HG03280 (cell line): ENCODE results near the gene CSRP2.

Source experiments
- ATAC-seq: cut with Tn5 transposase; IDR thresholded peaks from one replicate; pipeline ENCODE4 v1.9.1; 2021; ENCODE audit warnings: mild to moderate bottlenecking, moderate library complexity; ENCODE audit not compliant: unreplicated experiment

Gene CSRP2

DNA sequence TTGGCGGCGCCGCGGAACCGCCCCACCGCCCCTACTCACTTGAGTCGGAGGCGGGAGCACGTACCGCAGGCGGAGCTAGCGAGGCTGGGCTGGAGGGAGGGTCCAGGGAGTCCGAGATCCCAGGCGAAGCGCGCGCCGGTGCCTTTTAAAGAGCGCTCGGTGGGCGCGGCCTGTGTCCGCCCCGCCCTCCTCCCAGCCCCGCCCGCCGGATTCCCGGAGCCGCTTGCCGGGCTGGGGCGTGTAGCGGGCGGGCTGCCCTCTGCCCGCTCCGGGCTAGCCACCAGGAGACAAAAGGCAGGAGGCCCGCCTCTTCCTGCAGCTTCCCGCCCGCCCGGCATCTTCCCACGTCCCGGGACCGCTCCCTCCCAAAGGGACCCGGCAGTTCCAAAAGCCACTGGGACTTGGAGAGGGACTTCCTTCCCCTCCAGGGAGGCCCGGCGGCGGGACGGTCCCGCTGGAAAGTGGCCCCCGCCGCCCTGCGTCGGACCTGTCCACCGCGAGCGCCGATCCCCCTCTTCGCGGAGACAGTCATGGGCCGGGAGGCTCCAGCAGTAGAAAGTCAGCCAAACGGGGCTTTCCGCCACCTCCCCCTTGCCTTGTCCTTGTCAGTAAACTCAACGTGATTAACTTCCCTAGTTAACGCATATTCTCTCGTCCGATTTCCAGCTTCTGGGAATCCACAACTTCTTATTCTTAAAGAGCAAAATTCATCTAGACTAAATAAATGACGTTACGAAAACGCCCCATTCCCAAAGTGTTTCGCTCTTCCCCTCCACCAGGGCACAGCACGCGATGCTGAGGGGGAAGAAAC is at the start of gene CSRP2:
Gene CSRP2 (minus strand): TSS at position 121 of the 811 bp plus-strand sequence. CDS start 12,759 bp downstream, outside the sequence.
- peak; percentile 90 for ATAC-seq

DNA sequence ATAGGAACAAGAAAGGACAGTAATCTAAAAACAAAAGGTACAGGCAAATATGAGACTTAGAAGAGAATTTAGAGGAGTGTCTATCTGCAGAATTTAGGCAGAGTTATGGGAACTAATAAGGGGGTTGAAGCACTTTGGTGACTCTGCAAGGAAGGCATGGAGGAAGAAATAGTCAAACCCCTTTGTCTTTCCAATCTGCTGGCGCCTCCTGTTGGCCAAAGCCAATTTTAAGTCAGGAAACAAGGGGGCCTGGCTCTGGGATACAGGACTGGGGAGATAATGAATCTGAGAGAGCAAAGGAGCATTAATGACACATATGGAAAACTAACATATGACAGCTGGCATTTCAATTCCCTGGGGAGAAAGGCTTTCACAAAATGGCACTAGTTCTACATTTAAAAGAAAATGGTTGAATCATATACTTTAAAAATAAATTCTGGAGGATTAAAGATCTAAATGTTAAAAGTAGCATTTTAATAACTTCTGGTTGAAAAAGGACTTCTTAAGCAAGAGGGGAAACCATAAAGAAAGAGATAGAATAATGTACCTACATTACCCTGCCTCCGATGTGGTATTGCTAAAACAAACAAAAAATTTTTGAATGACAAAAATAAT is 48.5 kb upstream of the CSRP2 start:
- no peak for ATAC-seq

DNA sequence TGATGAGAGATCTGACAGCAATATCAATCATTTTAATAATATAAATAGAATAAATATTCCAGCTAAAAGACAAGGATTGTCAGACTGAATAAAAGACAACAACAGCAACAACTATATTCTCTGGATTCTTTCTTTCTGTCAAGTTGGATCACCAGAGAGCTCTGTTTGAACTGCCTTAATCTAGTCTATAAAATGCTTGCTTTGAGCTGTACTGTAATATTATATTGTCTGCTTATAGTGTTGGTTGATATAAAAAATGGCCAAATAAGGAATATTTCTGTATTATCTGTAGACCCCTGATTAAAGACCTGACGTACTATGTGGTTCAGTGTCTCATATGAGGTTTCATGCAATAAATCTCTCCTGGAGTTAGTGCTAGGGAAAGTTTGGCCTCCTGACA is 46.3 kb upstream of the CSRP2 start:
- ATAC-seq, result no peak

DNA sequence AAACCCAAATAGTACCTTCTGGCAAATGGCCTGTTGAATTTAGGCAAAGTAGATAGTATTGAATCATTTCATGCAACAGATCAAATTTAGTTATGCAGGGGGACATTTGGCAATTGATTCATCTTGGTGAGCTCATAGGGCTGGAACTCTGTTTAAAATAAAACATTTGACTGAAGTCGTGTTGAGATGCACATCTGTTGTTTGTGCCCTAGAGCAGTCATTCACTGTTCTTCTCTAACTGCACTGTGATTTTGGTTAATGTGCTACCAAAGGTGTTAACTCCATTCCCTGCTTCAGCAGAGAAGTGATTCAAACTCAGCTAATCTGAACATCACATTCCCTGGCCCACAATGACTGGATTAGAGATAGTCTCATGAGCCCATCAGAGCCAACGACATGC is 44.0 kb upstream of the CSRP2 start:
- ATAC-seq, result no peak

DNA sequence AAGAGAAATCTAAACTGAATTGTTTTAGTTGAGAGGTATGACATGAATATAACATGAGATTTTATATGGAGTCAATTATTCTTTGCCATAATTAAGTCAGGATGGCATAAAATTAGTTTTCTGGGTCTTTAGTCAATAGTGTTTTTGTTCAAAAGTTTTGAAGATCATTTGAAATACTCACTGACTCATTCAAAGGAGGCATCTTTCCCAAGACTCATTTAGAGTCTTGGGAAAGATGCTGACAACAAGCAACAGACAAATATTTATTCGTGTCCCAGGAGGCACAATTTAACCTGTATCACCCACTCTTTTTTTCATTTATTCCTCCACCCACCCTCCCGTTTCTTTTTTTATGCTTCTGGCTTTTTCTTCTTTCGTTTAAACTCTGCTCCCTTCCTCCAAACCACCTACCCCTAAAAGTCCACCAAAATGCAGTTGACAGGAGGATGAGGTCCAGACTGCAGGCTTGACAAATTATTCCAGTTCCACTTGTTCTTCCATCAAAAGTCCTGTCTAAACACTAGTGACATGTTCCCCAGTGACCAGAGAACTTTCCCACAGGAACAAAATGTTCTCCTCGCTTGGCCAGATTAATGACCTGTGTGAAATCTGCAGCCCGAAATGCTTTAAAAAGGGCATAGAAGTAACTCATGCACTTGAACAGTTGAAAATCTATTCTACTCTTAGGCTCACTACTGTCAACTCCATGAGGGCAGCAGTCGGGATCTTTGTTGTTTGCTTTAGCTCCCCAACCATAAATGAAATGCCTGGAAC is 43.3 kb upstream of the CSRP2 start:
- ATAC-seq, result no peak

DNA sequence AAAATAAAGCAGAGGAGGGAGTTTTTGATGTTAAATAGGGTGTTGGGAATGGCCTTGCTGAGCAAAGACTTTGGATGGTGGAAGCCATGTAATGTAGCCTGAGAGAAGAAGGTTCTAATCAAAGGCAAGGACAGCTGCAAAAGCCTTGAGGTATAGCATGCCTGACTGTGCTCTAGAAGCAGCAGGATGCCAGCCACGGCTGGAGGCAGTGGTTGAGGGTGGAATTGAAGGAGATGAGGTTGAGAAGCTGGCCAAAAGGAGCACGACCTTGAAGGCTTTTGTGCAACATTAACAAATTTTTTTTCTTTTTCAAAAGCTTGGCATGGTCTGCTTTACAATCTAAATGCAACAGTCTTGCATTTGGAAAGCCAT is 42.3 kb upstream of the CSRP2 start:
- no peak for ATAC-seq

DNA sequence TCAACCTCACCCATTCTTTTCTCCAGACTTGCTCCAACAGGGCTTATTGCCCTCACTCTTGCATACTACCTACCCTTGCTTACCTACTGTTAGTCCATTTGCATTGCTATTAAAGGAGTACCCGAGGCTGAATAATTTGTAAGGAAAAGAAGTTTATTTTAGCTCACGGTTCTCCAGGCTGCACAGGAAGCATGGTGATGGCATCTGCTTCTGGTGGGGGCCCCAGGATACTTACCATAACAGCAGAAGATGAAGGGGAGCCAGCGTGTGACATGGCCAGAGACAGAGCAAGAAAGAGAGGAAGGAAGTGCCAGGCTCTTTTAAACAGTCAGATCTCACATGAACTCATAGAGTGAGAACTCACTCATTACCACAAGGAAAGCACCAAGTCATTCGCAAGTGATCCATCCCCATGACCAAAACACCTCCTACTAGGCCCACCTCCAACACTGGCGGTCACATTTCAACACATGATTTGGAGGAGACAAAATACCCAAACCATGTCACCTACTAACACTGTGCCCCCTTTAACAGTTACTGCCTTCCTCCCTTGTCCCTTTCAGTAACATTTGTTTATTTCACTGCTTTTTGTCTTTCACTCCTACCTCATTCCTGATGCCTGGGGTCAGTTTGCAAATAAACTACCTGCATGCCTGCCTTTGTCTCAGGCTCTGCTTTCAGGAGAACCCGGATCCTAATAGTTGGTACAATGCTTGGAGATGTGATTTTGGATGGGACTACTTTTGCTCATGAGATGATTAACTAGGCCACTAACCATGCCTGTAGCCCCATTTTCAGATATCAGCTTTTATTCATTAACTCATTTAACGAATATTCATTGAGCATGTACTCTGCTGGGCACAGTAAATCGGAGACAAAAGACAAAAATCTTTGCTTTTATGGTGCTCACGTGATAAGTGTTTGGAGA is 41.6 kb upstream of the CSRP2 start:
- no peak for ATAC-seq

DNA sequence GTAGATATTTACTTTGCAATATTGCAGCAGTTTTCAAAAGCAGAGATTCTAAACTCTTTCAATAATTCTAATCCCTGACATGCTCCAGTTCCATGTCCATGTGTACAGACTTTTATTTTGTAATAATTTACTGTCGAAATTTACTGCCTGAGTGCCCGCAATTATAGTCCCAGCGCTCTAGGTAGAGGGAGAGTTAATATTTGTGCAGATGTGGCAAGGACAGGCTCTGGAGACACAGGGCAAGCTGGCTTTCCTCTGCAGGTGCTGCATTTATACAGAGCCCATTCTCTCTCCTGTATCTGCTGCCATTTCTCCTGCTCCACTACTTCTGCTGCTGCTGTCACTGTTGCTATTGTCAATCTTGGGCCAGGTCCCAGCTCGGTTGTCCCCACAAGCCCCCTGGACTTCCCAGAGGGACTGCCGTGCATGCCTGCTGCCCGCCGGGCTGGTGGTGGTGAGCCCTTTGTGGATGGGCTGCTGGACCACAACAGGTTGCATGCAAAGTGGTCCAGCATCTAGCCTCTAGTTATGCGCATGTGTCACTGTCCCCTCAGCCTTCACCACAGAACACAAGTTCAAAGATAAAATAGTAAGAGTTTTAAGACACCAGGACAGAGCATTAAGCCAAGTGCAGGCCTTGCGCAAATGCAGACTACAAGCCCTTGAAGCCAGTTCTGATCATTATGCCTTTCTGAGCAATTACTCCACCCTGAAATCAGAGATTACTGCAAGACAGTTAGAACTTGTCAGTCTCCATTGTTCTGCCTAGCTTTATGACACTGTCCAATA is 40.8 kb upstream of the CSRP2 start:
- ATAC-seq, result no peak

DNA sequence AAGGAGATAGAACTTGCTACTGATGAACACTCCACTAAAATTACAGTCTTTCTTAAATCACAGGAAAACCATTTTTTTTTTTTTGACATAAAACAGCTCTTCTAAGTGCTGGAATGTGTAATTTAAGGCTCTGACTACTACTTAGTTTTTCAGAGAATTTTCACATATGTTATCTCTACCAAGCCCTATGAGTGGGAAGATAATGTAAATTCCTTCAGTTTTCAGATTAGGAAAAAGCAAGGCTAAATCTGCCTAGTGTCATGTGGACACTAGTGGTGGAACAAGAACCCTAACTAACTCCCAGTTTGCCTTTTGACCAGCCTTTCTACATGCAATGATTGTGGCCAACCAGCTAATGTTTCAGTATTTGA is 37.3 kb upstream of the CSRP2 start:
- ATAC-seq, result no peak

DNA sequence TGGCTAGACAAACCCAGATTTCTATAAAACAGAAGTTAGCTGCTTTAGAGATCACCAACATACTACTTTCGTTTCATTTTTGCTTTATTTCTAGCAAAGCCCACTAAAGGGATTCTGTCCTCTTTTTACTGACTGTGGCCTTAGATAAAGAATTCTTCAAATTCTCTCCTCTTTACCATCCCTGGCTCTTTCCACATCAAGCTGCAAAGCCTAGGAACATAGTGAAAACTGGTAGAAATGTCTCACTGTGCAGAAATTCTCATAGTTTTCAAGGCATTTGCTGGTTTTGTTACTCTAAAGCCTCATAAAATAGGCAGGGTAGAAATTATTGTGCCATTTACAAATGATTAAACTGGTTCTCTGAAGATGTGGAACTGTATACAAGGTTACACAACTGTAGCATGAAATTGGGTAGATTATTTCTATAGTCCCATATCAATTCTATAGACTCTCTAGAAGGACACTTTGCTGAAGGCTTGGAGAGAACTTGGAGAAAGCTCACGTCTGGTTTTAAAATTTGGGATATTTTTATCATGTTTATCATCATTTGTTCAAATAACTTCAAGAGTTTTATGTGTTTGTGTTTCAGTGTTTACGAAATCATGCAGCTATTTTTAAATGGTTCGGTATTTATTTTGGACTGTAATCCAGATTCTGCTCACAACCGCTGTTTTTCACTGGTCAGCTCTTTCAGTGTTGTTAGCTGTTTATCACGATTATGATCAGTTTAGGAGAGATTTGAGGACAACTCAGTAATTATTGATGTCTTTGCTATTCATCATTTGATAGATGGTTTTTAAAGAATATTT is 36.7 kb upstream of the CSRP2 start:
- no peak for ATAC-seq

DNA sequence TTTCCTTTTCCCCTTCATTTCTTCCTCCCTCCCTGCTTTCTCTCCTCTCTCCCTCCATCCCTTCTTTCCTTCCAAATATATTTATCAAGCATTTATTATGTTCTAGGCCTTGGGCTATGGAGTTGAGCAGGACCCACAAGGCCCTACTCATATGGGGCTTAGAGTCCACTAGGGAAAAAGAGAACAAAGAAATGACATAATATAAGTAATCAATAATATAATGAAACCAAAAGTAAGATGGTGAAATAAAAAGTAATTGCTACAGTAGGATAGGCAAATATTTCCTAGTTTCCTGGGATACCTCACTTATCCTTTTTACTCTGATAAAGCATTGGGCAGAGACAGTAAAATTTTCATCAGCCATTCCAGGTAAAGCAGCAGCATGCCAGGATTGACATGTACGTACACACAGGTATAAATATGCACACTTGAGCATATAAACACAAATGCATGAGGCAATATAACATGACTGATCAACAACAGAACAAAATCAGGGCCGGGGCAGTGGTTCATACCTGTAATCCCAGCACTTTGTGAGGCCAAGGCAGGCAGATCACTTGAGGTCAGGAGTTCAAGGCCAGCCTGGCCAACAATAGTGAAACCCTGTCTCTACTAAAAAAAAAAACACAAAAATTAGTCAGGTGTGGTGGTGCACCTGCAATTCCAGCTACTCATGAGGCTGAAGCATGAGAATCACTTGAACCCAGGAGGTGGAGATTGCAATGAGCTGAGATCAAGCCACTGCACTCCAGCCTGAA is 35.5 kb upstream of the CSRP2 start:
- peak; percentile 66 for ATAC-seq

DNA sequence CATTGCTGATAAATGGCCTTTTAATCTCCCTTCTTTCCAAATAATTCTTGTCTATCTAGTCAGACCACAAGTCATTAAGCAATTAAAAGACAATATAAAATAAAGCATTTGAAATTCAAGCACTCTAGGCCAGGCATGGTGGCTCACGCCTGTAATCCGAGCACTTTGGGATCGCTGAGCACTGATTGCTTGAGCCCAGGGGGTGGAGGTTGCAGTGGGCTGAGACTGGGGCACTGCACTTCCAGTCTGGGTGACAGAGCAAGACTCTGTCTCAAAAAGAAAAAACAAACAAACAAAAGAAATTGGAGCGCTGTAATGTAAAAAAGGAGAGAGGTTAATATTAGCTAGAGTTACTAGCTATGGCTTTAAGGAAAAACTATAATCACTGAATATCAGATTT is 30.5 kb upstream of the CSRP2 start:
- ATAC-seq, result no peak

DNA sequence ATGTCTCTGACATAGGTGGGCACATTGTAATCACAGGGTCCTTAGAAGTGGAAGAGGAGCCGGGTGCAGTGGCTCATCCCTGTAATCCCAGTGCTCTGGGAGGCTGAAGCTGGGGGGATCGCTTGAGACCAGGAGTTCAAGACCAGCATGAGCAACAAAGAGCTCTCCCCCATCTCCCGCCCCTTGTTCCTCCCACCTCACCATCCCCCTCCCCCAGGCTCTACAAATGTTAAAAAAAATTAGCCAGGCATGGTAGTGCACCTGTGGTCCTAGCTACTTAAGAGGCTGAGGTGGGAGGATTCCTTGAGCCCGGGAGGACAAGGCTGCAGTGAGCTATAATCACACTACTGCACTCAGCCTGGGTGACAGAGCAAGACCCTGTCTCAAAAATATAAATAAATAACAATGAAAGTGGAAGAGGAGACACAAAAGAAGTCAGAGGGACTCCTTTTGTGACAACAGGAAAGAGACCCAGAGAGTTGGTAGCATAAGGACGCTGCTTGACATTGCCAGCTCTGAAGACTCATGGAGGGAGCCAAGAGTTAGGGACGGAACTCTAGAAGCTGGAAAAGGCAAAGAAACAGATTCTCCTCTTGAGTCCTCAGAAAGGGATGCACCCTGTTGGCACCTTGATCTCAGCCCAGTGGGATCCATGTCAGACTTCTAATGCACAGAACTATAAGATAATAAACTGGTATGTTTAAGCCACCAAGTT is 29.6 kb upstream of the CSRP2 start:
- no peak for ATAC-seq

DNA sequence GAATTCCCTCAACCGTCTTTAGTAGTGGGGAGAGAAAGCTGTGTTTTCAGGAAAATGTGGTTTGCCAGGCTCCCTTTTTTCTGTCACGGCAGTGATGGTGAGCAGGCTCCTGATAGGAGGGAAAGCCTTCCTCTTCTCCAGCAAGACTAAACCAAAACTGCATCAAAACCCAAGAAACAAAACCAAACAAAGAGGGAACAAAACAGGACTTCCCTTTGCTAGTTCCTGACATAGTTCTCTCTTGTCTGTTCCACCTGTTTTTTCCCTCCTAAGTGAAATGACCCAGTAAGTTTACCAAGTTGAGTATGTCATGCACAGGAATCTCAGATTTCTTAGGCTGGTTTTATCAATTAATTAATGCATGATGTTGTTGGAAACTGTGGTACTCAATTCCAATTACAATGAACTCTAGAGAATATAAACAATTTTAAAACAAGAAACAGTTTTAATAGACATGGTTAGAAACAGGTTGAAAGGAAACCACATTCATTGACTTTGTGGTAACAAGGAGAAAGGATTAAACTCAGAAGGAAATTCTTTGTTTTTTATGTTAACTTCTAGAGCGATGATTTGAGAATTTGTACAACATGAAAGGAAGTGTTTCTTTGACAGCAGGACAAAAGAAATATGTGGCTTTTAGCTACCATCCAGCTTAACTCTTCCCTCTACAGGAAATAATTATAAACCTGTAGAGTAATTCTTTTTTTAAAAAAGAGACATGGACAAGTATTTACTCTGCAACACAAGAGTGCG is 23.0 kb upstream of the CSRP2 start:
- no peak for ATAC-seq

DNA sequence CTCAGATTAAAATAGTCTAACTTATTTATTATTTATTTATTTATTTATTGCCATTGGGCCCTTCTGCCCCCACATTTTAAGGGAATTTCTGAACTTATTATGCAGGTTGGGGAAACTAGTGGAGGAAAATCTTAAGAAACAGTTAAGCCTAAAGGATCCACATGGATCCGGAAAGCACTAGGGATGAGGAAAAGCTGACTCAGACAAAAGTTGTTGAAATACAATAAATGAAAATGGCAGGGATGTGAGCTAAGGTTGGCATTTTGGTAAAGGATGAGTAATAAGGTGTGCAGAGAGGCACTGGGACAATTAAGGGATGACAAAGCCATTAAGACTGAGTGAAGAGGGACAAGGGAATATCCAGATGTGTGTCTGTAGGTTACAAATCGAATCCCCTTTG is 20.7 kb upstream of the CSRP2 start:
- no peak for ATAC-seq

DNA sequence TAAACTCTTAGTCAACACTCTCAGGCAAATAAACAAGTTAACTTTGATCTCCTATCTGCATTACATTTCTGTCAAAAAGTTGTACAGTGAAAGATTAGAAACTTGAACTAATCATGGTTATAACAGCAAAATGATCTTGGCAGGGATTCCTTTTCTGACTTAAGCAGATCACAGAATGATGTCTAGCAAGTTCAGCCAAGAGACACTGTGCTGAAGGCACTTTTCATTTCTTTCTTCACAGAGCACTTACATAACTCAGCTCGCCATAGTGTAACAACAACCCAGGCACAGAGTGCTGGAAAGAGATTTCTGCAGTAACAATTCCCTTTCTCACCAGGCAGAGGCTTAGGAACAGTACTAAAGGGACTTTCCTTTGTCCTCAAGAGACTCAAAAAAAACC is 19.6 kb upstream of the CSRP2 start:
- no peak for ATAC-seq

DNA sequence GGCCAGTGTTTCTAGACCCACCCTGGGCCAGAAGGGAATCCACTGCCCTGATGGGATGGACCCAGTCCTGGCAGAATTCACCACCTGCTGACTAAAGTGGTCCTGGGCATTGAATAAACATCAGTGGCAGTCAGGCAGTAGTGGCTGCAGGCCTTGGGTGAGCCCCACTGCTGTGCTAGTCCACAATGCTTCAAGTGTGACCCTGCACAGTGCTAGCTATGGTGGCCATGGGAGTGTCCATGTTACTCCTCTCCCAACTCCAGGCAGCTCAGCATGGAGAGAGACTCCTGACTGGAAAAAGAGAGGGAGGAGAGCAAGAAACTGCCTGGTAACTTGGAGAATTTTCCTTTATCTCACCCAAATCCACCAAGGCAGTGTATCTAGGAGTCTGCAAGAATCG is 17.5 kb upstream of the CSRP2 start:
- ATAC-seq, result no peak
